Lower leg skin (tissue), 4 donors: ENCODE data around the gene RAI2. TPM values are rescaled to one million over a fixed set of nuclear protein-coding genes. Genes with fewer than 3 reads are reported as not detected.
A peak's percentile ranks its signal among the peaks of the same experiment; 100 is the strongest.
"Not testable (repeated sequence)": the region's sequence is repeated elsewhere in the genome, so short reads cannot be mapped to it uniquely, and the experiment has no call there.

Experiments
- DNase-seq, 2 donors: peaks; one replicate each; pipeline ENCODE4 v3.0.0-alpha.2; 2019; ENCODE audit warnings: low spot score in 2 of 2
- H3K4me3 ChIP-seq: fragments of 200-600 bp; sonication (generic); 2 replicates; pipeline ENCODE4 v1.5.1; 2017; ENCODE audit warnings: mild to moderate bottlenecking, low read depth; ENCODE audit not compliant: poor library complexity, severe bottlenecking
- POLR2A ChIP-seq, 2 donors: fragments of 450-650 bp; IDR thresholded peaks; one replicate each; pipeline ENCODE4 v1.6.1; 2016 to 2017; ENCODE audit warnings: antibody characterized with exemption in 2 of 2, mild to moderate bottlenecking in 1 of 2, moderate library complexity in 1 of 2
- WGBS, 2 donors: methylation state at CpG; one replicate each; pipeline ENCODE4 v1.1.5; 2018; 5-methylcytosine and 5-hydroxymethylcytosine counted together
- intact Hi-C: fragments of 100-400 bp; cut with DNase I; formaldehyde crosslinking; loops from one replicate; pipeline ENCODE4 v1.15.0; 2023; ENCODE audit warnings: low total_unique reads
- total RNA-seq, 4 donors: library from RNA; depleted of rRNA; stranded (reverse); fragments of >200 nt; gene quantifications; one replicate each; pipeline ENCODE4 v1.1.0, GENCODE V29; 2016
- TF ChIP-seq, protein P1 (sequence below), 3 donors: fragments of 450-650 bp; IDR thresholded peaks; one replicate each; pipeline ENCODE4 v1.5.1; 2016; ENCODE audit warnings: antibody characterized with exemption in 3 of 3, mild to moderate bottlenecking in 3 of 3, moderate library complexity in 2 of 3

RAI2 gene
- total RNA-seq, 4 donors from 2014 or later: 3.9 to 13.3 (median 8.8) TPM

DNA sequence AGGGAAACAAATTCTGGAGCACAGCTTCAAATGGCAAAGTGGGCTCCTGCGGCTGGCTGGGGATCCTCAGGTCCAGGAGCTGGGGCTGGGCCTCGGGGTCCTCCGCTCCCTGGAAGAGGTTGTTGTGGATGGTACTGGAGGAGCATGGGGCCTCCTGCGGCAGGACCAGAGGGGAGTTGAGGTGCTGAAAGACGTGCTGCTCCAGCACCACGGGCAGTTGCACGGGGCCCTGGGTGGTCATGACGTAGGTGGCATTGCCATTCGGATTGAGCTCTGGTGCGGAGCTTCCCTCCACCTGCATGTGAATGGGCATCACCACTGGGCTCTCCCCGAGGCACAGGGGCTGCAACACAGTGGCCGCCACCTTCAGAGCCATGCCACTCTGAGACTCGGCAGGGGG, 59.7 kb downstream of the RAI2 start:
- no peak overlapping the region for H3K4me3 ChIP-seq
- intact Hi-C loops: no loop called here
- TF ChIP-seq, protein P1, sequence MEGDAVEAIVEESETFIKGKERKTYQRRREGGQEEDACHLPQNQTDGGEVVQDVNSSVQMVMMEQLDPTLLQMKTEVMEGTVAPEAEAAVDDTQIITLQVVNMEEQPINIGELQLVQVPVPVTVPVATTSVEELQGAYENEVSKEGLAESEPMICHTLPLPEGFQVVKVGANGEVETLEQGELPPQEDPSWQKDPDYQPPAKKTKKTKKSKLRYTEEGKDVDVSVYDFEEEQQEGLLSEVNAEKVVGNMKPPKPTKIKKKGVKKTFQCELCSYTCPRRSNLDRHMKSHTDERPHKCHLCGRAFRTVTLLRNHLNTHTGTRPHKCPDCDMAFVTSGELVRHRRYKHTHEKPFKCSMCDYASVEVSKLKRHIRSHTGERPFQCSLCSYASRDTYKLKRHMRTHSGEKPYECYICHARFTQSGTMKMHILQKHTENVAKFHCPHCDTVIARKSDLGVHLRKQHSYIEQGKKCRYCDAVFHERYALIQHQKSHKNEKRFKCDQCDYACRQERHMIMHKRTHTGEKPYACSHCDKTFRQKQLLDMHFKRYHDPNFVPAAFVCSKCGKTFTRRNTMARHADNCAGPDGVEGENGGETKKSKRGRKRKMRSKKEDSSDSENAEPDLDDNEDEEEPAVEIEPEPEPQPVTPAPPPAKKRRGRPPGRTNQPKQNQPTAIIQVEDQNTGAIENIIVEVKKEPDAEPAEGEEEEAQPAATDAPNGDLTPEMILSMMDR (IDR thresholded peaks at IDR 0.05): no peak
- TF ChIP-seq POLR2A (IDR thresholded peaks at IDR 0.05): no peak
- 91 to 95% methylated on average over 4 to 13 of the region's 13 CpGs for WGBS, 2 donors
- DNase-seq: no peak

DNA sequence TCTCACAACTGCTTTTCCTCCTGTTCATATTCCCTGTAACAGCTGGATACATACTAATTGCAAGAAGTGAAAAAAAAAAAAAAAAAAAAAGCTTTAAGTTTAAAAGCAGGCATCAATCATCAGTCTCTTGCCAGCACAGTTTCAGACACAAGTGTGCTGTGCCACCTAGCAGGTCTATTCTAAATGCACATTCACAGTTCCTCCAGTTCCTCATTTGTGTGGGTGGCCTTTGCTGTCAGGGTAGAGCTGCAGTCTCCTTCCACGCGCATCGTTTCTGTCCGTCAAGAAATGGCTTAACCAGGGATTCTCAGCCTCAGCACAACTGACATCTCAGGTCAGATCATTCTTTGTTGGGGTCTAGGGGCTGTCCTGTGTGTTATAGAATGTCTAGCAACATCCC, 62.2 kb downstream of the RAI2 start:
- intact Hi-C loops: no loop called here
- 85 to 93% methylated on average over 4 of the region's 4 CpGs for WGBS, 2 donors
- DNase-seq: no peak
- TF ChIP-seq, protein P1 (IDR thresholded peaks at IDR 0.05): no peak
- no peak for TF ChIP-seq POLR2A (IDR thresholded peaks at IDR 0.05)
- no peak overlapping the region for H3K4me3 ChIP-seq

DNA sequence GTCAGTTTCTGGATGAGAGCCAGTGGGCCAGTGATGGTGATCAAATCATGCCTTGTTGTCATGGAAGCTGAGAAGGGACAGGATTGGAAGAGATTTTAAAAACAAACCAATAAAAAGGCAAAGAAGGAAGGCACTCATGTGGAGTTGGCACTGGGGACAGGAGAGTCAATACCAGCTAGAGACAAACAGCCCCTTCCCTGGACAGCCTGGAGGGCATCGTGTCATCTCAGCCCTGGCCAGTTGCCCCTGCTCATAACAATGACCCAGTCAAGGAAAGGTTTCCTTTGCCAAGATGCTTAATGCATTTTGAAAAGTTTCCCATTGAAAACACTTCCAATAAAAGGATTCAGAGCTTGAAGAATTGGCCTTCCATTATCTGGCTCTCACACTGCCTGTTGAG, 68.3 kb downstream of the RAI2 start:
- DNase-seq: no peak
- 25 to 38% methylated on average over 1 of the region's 1 CpG for WGBS, 2 donors
- intact Hi-C loops: no loop called here
- H3K4me3 ChIP-seq: no peak overlapping the region
- TF ChIP-seq POLR2A (IDR thresholded peaks at IDR 0.05): no peak
- TF ChIP-seq, protein P1 (IDR thresholded peaks at IDR 0.05): no peak

DNA sequence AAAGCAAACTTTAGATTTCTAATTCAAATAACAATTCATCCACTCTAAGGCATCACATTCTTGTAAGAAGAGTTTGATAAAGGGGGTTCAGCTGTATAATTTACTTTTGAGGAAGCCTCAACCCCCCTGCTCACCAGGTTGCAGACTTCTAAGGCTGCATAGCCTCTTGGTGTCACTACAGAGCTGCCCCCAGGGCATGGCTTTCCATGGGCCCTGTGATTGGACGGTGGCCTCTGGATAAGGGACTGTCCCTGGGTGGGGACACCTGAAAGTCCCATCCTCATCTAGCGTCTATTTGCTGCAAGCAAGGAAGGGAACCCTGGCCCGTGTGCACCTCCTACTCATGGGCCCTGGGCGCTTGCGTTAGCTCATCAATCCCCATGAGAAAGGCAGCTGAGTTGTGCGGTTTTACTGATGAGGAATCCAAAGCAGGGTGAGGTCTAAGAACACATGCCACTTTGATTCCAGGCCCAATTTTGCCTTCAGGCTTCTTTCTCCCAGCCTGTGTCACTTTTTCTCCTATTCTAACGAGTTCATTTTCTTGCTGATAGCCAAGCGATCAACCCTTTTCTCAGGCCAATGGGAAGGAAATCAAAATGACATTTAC, 72.0 kb downstream of the RAI2 start:
- intact Hi-C loops: no loop called here
- DNase-seq: no peak
- WGBS, 2 donors: 29 to 35% methylated on average over 7 to 8 of the region's 8 CpGs

DNA sequence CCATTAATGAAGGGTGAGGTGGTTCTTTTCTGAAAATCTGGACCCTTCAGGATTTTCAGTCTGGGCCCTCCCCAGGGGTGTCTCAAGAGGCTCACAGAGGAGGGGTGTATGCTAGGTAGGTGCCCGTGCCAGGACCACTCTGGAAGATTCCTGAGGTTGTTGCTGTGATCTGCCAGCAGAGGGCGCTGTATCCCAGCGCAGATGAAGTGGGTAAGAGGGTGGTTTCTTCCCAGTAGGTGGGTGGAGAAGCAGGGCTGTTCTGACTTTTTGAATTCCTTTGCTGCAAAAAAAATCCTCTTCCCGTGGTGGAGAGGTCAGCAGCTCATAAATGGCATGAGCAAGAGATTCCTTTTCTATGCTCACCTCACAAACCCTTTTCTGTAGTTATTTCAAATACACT, 72.7 kb downstream of the RAI2 start:
- TF ChIP-seq, protein P1 (IDR thresholded peaks at IDR 0.05): peak in 1 of 3 donors; percentile 46
- no peak for TF ChIP-seq POLR2A (IDR thresholded peaks at IDR 0.05)
- no peak for DNase-seq
- intact Hi-C loops: no loop called here
- H3K4me3 ChIP-seq: no peak overlapping the region
- 0 to 23% methylated on average over 1 to 4 of the region's 4 CpGs for WGBS, 2 donors

More for the DNA sequence above, 72.0 kb downstream of the RAI2 start:
- TF ChIP-seq, protein P1 (IDR thresholded peaks at IDR 0.05): no peak
- TF ChIP-seq POLR2A (IDR thresholded peaks at IDR 0.05): no peak
- H3K4me3 ChIP-seq: no peak overlapping the region

DNA sequence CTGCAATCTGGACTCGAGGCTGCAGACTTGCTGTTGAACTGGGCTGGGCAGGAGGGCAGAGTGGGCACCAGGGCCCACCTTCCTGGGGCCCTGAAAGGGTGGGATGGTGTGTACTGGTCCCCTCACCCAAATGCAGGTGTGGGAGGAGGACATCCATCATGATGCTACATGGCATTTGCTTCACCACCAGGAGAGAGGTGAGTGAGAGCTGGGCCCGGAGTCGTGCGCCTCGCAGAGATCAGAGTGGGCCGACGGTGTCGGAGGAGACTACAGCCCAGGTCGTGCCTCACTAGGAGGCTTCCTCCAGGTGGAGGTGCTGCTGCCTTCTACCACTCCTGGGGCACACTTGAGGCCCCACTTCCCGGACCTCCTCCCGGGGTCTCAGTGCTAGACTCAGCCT, 73.5 kb downstream of the RAI2 start:
- intact Hi-C loops: no loop called here
- DNase-seq: no peak
- no peak overlapping the region for H3K4me3 ChIP-seq
- TF ChIP-seq, protein P1 (IDR thresholded peaks at IDR 0.05): no peak
- no peak for TF ChIP-seq POLR2A (IDR thresholded peaks at IDR 0.05)
- WGBS, 2 donors: 77 to 84% methylated on average over 3 to 11 of the region's 11 CpGs

DNA sequence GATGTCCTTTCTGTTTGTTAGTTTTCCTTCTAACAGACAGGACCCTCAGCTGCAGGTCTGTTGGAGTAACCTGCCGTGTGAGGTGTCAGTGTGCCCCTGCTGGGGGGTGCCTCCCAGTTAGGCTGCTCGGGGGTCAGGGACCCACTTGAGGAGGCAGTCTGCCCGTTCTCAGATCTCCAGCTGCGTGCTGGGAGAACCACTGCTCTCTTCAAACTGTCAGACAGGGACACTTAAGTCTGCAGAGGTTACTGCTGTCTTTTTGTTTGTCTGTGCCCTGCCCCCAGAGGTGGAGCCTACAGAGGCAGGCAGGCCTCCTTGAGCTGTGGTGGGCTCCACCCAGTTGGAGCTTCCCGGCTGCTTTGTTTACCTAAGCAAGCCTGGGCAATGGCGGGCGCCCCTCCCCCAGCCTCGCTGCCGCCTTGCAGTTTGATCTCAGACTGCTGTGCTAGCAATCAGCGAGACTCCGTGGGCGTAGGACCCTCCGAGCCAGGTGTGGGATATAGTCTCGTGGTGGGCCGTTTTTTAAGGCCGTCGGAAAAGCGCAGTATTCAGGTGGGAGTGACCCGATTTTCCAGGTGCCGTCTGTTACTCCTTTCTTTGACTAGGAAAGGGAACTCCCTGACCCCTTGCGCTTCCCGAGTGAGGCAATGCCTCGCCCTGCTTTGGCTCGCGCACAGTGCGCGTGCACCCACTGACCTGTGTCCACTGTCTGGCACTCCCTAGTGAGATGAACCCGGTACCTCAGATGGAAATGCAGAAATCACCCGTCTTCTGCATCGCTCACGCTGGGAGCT, 74.3 kb downstream of the RAI2 start:
- DNase-seq: not testable (repeated sequence)

More for the DNA sequence above, 74.3 kb downstream of the RAI2 start:
- WGBS, 2 donors: 71 to 72% methylated on average over 16 to 19 of the region's 31 CpGs
- intact Hi-C loops, H3K4me3 ChIP-seq: not testable (repeated sequence)
